NT2/D1 (cell line): ENCODE measurements around the gene TMSB10.

ENCODE experiments used
- SUZ12 ChIP-seq: IDR thresholded peaks from 2 replicates; pipeline ENCODE4 v1.6.1; 2011; ENCODE audit not compliant: insufficient read length, insufficient read depth; ENCODE audit errors: extremely low read depth
- YY1 ChIP-seq: IDR thresholded peaks from 2 replicates; pipeline ENCODE4 v1.6.1; 2011; ENCODE audit not compliant: insufficient read length, insufficient read depth
- ZNF274 ChIP-seq: IDR thresholded peaks from 2 replicates; pipeline ENCODE4 v1.6.1; 2011; ENCODE audit warnings: mild to moderate bottlenecking, low read depth, low read length

DNA sequence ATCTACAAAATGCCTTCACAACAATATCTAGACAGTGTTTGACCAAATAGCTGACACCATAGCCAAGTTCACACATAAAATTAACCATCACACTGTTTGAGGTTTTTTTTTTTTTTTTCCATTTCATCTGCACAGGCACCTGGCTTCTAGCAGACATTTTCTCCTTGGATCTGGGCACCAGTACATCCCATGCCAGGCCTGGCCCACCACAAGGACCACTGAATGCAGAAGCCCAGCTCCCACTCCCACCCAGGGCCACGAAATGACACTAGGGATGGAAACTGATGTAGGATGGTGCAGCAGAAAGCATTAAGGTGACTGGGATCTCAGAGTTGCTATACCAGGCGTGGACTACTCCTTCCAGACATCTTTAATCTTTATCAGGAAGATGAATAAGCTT is 13.0 kb downstream of the TMSB10 start:
- TF ChIP-seq YY1, result no peak
- no peak for TF ChIP-seq ZNF274
- no peak for TF ChIP-seq SUZ12
